GM10266 (cell line): ENCODE data around the gene ZNF783.

Source experiments
- DNase-seq: peaks from one replicate; pipeline ENCODE4 v3.0.0; 2012; ENCODE audit errors: extremely low spot score
- TF ChIP-seq, protein P1 (sequence below): IDR thresholded peaks from 2 replicates; pipeline ENCODE4 v1.5.1; 2012; ENCODE audit warnings: mild to moderate bottlenecking, low read depth; ENCODE audit not compliant: control insufficient read depth, insufficient read depth; ENCODE audit errors: missing control alignments

The ZNF783 gene

DNA sequence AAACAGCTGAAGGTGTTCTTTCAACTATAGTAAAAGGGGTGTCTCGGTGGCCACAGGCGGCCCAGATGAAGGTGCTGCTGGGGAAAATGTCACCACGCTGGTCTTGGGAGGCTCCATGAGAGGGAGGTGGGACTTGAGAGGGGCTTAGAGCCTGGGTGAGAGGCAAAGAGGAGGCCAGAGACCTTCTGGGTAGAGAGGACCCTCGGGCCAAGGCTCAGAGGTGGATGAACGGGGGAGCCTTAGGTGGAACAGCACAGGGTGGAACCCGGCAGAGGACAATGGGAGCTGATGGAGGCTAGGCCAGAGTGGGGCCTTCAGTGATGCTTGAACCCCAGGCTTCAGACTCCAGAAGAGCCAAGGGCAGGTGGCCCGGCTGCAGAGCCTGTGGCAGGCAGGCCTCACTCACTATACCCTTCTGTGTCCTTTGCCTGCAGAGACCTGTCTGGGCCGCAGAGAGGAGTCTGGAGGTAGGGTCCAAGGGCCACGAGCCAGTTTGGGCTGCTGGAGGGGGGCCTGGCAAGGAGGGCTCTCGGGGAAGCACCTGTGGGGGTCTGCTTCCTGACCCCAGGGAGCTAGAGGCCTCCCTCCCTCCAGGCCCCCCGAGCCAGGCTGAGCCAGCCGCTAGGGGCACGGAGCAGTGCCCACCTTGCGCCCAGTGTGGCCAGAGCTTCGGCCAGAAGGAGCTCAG is 32.1 kb downstream of the ZNF783 start:
- TF ChIP-seq, protein P1, sequence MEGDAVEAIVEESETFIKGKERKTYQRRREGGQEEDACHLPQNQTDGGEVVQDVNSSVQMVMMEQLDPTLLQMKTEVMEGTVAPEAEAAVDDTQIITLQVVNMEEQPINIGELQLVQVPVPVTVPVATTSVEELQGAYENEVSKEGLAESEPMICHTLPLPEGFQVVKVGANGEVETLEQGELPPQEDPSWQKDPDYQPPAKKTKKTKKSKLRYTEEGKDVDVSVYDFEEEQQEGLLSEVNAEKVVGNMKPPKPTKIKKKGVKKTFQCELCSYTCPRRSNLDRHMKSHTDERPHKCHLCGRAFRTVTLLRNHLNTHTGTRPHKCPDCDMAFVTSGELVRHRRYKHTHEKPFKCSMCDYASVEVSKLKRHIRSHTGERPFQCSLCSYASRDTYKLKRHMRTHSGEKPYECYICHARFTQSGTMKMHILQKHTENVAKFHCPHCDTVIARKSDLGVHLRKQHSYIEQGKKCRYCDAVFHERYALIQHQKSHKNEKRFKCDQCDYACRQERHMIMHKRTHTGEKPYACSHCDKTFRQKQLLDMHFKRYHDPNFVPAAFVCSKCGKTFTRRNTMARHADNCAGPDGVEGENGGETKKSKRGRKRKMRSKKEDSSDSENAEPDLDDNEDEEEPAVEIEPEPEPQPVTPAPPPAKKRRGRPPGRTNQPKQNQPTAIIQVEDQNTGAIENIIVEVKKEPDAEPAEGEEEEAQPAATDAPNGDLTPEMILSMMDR = no peak

DNA sequence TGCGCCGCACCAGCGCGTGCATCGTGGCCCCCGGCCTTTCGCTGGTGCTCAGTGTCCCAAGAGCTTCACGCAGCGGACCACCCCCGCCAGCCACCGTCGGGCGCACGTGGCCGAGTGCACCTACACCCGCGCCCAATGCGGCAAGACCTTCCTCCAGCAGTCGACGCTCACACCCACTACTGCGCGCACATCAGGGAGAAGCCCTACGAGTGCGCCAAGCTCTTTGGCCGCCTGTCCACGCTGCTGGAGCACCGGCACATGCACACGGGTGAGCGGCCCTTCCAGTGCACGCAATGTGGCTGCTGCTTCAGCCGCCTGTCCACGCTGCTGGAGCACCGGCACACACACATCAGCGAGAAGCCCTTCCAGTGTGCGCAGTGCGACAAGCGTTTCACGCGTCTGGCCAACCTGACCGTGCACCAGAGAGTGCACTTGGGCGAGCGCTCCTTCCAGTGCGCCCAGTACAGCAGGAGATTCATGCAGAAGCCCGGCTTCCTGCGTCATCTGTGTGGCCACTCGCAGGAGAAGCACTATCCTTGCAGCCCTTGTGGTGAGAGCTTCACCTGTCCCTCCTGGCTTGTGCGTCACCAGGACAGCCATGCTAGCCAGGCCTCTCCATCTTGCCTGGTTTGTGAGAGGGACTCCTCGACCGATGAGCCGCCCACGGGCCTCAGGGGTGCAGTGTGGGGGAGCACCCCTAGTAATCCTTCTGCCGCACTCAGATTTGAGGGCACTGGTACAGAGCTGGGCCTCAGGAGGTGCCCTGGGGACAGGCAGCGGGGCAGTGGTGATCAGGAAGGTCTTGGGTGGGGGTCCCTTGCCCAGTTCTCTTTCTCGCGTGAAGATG is 32.9 kb downstream of the ZNF783 start:
- DNase-seq = no peak
- TF ChIP-seq, protein P1 = no peak

More for the DNA sequence above, 32.1 kb downstream of the ZNF783 start:
- DNase-seq = no peak

DNA sequence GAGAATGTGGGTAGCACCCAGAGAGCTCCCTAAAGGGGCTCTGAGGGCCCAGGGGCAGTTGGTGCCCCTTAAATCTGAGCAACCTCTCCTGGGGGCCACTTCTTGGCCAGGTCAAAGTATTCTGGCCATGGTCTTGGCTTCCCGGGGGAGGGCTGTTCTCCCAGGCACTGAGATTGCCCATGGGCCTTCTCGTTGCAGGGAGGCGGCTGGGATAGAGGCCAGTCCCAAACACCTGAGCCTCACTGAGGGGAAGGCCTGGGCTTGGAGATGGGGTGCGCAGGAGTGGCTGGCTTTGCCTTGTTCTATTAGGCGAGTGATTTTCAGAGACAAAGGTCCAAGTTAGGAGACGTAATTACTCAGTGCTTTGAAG is 33.5 kb downstream of the ZNF783 start:
- DNase-seq = no peak
- TF ChIP-seq, protein P1 = no peak

DNA sequence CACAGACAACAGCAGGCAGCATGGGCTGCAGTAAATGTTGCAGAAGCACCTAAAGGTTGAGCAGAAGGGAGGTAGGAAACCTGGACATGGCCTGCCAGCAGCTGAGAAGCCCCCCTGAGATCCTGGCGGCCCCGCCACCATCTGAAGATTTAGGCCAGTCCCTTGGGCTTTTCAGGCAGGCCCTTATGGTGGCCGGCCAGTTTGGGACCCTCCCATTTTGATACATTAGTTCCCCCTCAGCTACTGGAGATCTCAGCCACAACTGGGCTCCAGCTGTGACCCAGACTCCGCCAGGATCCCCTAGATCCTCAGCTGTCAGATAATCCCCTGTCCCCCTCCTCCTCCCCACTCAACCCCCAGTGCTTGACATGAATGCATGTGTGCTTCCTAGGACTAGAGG is 34.4 kb downstream of the ZNF783 start:
- DNase-seq = no peak
- TF ChIP-seq, protein P1 = no peak

DNA sequence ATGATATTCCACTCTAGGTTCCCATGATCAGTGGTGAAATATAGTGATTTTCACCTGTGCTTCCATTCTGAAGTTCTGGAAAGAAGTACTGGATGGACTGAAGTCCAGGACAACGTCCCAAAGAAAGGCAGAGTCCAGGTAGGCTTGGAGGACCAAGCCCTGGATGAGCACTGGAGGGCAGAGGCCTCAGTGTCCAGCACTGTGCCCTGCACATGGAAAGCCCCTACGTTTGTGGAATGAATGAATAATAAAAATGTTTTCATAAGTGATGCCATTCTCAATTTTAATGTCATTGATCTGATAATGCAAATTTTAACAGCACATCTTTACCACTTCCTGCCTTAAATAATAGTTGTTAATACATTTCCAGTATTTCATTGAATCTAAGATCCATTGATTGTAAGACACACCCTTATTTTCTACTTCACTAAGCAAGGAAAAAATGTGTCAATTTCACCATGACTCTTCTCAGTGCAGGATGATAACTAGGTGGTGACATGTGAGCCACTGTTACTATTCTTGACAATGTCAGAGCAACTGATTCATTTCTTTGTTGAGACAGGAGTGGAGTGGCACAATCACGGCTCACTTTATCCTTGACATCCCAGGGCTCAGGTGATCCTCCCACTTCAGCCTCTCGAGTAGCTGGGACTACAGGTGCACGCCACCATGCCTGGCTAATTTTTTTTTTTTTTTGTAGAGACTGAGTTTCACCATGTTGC is 35.2 kb downstream of the ZNF783 start:
- TF ChIP-seq, protein P1 = no peak
- no peak for DNase-seq

DNA sequence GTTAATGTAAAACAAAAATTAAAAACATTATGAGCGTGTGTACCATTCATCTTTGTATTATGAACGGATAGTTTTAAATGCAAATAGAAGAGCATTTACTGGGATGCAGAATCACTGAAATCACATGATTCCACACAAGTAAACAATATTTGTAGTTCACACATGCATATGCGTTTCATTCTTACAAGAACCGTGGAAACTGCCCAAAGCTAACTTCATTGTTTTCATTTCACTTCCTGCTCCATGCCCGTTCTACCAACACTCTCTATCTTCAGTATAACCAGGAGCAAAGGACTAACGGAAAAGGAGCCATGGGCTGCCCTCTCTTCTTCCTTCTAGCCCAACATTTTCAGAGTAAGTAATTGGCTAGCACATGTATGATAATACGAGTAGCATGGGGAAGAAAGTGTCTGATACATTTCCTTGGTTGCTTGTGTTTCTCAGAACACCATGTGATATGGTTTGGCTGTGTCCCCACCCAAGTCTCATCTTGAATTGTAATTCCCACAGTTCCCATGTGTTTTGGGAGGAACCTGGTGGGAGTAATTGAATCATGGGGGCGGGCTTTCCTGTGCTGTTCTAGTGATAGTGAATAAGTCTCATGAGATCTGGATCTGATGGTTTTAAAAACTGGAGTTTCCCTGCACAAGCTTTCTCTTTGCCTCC is 38.8 kb downstream of the ZNF783 start:
- TF ChIP-seq, protein P1 = no peak
- no peak for DNase-seq

DNA sequence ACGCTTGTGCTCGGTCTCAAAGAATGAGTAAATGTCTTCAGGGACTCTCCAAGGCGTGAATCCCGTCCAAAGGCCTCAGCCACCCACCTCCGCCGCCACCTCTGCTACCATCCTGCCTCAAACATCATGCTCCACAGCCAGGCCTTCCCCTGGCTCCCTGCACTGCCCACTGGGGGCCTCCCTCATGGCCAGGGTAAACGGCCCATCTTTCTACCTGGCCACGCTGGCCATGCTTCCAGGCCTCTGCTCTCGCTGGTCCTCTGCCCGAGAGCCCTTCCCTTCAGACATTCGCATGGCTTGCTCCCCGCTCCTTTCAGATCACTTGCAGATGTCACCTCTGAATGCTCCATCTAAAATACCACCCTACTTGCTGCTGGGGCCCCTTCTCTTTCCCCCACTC is 40.2 kb downstream of the ZNF783 start:
- TF ChIP-seq, protein P1 = no peak
- DNase-seq = no peak
